ENCODE measurements around the gene BCL2L15. TPM values are rescaled to one million over a fixed set of nuclear protein-coding genes. Genes with fewer than 3 reads are reported as not detected.
A peak's percentile ranks its signal among the peaks of the same experiment; 100 is the strongest.

The BCL2L15 gene
- total and polyA plus RNA-seq, 2 of the 8 experiments (the other 6 are each of a cell fraction or from before 2014, with no cell fraction given), result 0.32 to 0.36 TPM

DNA sequence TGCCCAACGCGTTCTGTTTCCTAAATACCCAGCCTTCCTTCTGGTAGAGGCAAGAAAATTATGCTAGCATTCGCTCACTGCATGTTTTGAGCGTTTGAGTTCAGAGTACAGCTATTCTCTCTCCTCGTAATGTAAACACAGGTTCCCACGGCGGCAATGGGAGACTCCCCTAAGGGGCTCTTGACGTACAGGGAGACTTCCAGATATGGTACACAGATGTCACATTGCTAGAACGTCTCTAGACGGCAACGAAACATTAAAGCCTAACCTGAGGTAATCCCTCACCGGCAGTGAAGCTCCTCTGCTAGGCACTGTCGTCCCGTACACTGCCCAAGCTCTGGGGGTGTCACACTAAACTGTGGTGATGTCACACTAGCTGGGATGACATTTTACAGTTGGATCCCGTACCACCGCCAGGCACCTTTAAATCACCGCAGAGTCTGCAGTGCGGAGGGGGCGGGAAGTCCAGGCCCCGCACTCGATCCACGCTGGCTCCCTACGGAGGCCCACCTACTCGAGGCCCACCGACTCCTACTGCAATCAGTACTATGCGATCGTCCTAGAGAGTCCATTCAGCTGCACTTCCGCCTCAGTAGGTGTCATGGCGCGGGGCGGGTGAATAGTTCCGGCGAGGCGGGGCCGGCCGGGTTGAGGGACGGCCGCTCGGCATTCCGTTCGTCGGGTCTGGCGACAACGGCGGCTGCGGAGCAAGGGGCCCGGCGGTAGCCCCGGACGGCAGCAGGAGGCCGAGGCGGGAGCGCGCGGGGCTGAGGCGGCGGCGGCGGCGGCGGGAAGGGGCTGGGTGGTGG lies 41.8 kb upstream of the BCL2L15 start, which contains the start of gene HIPK1 (continued):
- TF ChIP-seq BACH1 (IDR thresholded peaks at IDR 0.05; ENCODE audit: low read length), result no peak
- no peak for TF ChIP-seq MAFK (IDR thresholded peaks at IDR 0.05; ENCODE audit: low read depth, low read length)
- TF ChIP-seq CREB1 (IDR thresholded peaks at IDR 0.05), result peak; percentile 75
- TF ChIP-seq EGR1 (IDR thresholded peaks at IDR 0.05; ENCODE audit: borderline replicate concordance, low read depth, low read length), result peak; percentile 88
- peak; percentile 62; the same call in 1 of the 2 replicates for TF ChIP-seq TBP (IDR thresholded peaks at IDR 0.05; ENCODE audit: low read depth, low read length)
- no peak for TF ChIP-seq JUN (IDR thresholded peaks at IDR 0.05; ENCODE audit: low read depth, low read length)
- no peak for TF ChIP-seq EZH2 (IDR thresholded peaks at IDR 0.05; ENCODE audit: low read depth, low read length, severe bottlenecking)
- TF ChIP-seq USF2 (IDR thresholded peaks at IDR 0.05; ENCODE audit: low read length), result no peak
- peak; percentile 61 for TF ChIP-seq SIX5 (IDR thresholded peaks at IDR 0.05; ENCODE audit: low read depth, low read length)
- no peak for TF ChIP-seq BCL11A (IDR thresholded peaks at IDR 0.05; ENCODE audit: low read depth in 2 of 2, low read length in 2 of 2)
